Astrocyte (in vitro differentiated cells and primary cell): ENCODE measurements around the gene ADCY4.

Experiments used
- EZH2 ChIP-seq: IDR thresholded peaks from 2 replicates; pipeline ENCODE4 v1.6.1; 2012; ENCODE audit warnings: mild to moderate bottlenecking, low read length, inconsistent platforms; ENCODE audit not compliant: insufficient read depth
- TF ChIP-seq, protein P1 (sequence below): IDR thresholded peaks from 2 replicates; pipeline ENCODE4 v1.5.1; 2011; ENCODE audit warnings: low read depth, mild to moderate bottlenecking, inconsistent platforms, low read length, moderate library complexity; ENCODE audit not compliant: insufficient read depth

GRCh38 chr14:24351517-24351916 is 16.6 kb upstream of the ADCY4 start:
- no peak for TF ChIP-seq EZH2
- TF ChIP-seq, protein P1, sequence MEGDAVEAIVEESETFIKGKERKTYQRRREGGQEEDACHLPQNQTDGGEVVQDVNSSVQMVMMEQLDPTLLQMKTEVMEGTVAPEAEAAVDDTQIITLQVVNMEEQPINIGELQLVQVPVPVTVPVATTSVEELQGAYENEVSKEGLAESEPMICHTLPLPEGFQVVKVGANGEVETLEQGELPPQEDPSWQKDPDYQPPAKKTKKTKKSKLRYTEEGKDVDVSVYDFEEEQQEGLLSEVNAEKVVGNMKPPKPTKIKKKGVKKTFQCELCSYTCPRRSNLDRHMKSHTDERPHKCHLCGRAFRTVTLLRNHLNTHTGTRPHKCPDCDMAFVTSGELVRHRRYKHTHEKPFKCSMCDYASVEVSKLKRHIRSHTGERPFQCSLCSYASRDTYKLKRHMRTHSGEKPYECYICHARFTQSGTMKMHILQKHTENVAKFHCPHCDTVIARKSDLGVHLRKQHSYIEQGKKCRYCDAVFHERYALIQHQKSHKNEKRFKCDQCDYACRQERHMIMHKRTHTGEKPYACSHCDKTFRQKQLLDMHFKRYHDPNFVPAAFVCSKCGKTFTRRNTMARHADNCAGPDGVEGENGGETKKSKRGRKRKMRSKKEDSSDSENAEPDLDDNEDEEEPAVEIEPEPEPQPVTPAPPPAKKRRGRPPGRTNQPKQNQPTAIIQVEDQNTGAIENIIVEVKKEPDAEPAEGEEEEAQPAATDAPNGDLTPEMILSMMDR = no peak
